Measurements from ENCODE around the gene GNAI3.

GNAI3 gene

GRCh38 chr1:109661391-109661790, 113.0 kb downstream of the GNAI3 start:
- TF ChIP-seq CTCF (conservative IDR thresholded peaks at IDR 0.05; ENCODE audit: low read depth, low read length) = no peak
- H3K4me3 ChIP-seq (ENCODE audit: low read depth, low read length) = no peak overlapping the region
- DNase-seq (ENCODE audit: low read depth) = no peak

DNA sequence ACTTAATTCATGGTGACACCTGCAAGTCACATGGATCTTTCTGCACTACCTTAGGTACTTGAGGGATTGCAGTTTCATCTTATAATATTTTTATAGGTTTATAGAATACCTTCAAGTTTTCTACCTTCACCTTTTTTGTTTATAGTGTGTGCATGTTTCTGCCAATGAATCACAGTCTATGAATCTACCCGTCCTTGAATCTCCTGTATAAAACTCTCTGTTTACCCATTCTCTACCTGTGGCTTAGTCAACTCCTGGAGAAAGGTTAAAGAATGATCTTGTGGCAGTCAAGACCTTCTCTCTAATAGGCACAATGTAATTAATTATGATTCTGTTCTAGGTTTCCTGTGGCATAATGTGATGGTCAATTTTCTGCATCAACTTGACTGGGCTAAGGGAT, 116.3 kb downstream of the GNAI3 start:
- H3K4me3 ChIP-seq (ENCODE audit: low read depth, low read length) = no peak overlapping the region
- no peak for DNase-seq (ENCODE audit: low read depth)
- no peak for TF ChIP-seq CTCF (conservative IDR thresholded peaks at IDR 0.05; ENCODE audit: low read depth, low read length)

DNA sequence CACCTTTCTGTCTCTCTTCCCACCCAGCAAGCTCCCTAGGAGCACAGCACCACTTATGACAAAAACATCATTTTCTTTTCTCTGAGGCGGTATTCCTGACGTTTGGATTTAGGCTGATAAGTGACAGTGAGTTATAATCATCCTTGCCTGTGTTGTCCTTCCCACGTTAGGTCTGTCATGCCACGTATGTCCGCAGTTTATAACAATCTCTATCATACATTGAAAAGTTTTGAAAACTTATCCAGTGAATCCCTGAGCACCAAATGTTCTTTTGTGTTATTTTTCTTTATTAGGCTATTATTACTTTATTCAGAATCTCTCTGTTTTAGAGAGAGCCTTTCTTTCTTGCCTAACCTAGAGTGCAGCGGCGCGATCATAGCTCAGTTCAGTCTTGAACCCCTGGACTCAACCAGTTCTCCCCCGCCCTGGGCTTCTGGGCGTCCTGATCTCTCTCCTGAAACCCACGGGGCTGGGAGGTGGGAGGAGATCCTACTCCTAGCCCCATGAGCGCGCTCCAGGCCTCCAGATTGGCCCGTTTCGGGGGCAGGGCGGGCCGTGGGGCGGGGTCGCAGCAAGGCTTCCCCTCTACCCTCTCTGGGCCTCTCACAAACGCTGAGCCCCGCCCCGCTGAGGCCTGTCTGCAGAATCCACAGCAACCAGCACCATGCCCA, 119.2 kb downstream of the GNAI3 start, which contains the start of gene GSTM2:
Gene GSTM2, plus strand, starts transcription at position 606 of the 671 bp plus-strand sequence. Its CDS starts 59 bp downstream, at position 665.
- TF ChIP-seq CTCF (conservative IDR thresholded peaks at IDR 0.05; ENCODE audit: low read depth, low read length) = no peak
- H3K4me3 ChIP-seq (ENCODE audit: low read depth, low read length) = peak within 1 kb of the TSS; percentile 62
- peak; percentile 89 for DNase-seq (ENCODE audit: low read depth)
